Vagina (tissue), 2 donors: ENCODE measurements around the gene FRYL.

Source experiments
- CTCF ChIP-seq, 3 experiments: fragments of 450-650 bp in 2 of 3; fragments of 200-600 bp in 1 of 3; sonication (generic) in 1 of 3; IDR thresholded peaks; one replicate each; pipeline ENCODE4 v1.5.1; 2017 to 2019; ENCODE audit warnings: antibody characterized with exemption in 3 of 3, mild to moderate bottlenecking in 2 of 3, moderate library complexity in 2 of 3
- POLR2AphosphoS5 ChIP-seq, 2 donors: sonication (generic); formaldehyde crosslinking; IDR thresholded peaks; one replicate each; pipeline ENCODE4 v1.9.0; 2017; ENCODE audit warnings: antibody characterized with exemption in 2 of 2, mild to moderate bottlenecking in 2 of 2, low read depth in 1 of 2; ENCODE audit not compliant: insufficient read depth in 1 of 2

- no peak for TF ChIP-seq POLR2AphosphoS5 (IDR thresholded peaks at IDR 0.05; ENCODE audit: insufficient read depth in 1 of 2, low read depth in 1 of 2)
- TF ChIP-seq CTCF (IDR thresholded peaks at IDR 0.05), result no peak
These were observed 74.5 kb downstream of the FRYL start for GRCh38 chr4:48705609-48706008.
